Tibial nerve (tissue), 3 donors: ENCODE results near the gene FKBP1A.

Experiments
- POLR2A ChIP-seq, 2 donors: fragments of 450-650 bp; IDR thresholded peaks; one replicate each; pipeline ENCODE4 v1.6.1; 2017; ENCODE audit warnings: antibody characterized with exemption in 2 of 2, mild to moderate bottlenecking in 2 of 2, moderate library complexity in 2 of 2
- TF ChIP-seq, protein P1 (sequence below), 5 experiments: fragments of 200-600 bp in 3 of 5; fragments of 450-650 bp in 2 of 5; sonication (generic) in 3 of 5; IDR thresholded peaks; one replicate each; pipeline ENCODE4 v1.5.1; 2016 to 2019; ENCODE audit warnings: antibody characterized with exemption in 5 of 5, mild to moderate bottlenecking in 3 of 5, moderate library complexity in 2 of 5

DNA sequence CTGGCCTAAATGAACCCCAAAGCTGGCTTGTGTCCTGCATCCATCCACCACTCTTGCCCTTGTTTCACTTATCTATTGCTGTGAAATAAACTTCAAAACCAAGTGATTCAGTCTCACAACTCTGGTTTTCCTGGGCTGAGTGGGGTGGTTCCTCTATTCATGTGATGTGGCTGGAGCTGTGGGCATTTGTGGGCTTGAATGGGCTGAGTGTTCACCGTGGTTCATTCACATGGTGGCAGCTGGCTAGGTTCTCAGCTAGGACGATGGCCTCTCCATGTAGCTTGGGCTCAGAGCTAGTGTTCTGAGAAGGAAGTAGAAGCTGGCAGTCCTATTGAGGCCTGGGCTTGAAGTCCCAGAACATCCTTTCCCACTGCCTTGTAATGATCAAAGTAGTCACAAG, 30.4 kb downstream of the FKBP1A start:
- TF ChIP-seq POLR2A (IDR thresholded peaks at IDR 0.05): no peak
- TF ChIP-seq, protein P1, sequence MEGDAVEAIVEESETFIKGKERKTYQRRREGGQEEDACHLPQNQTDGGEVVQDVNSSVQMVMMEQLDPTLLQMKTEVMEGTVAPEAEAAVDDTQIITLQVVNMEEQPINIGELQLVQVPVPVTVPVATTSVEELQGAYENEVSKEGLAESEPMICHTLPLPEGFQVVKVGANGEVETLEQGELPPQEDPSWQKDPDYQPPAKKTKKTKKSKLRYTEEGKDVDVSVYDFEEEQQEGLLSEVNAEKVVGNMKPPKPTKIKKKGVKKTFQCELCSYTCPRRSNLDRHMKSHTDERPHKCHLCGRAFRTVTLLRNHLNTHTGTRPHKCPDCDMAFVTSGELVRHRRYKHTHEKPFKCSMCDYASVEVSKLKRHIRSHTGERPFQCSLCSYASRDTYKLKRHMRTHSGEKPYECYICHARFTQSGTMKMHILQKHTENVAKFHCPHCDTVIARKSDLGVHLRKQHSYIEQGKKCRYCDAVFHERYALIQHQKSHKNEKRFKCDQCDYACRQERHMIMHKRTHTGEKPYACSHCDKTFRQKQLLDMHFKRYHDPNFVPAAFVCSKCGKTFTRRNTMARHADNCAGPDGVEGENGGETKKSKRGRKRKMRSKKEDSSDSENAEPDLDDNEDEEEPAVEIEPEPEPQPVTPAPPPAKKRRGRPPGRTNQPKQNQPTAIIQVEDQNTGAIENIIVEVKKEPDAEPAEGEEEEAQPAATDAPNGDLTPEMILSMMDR (IDR thresholded peaks at IDR 0.05): no peak
